ENCODE measurements around the gene CADM2. TPM values are rescaled to one million over a fixed set of nuclear protein-coding genes. Genes with fewer than 3 reads are reported as not detected.

The CADM2 gene
- total and polyA plus RNA-seq, 2 experiments from 2014 or later, result 13.3 to 47.5 TPM

DNA sequence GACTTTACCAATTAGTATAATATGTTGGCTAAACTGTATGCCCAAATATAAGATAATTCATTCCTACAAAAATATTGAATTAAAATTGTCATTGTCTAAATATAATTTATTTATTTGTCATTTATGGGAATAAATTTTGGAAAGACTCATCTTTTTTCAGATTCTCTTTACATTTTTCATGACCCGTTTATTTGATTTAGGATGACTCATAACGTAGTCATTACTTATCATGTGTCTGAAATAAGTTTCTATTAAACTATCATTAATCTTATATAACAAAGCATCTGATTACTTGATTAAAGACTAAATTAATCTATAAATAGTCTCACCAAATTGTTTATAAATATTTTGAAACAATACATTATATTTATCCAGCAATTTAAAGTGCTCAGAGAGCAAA, 516.6 kb downstream of the CADM2 start (continued):
- TF ChIP-seq, protein P1, sequence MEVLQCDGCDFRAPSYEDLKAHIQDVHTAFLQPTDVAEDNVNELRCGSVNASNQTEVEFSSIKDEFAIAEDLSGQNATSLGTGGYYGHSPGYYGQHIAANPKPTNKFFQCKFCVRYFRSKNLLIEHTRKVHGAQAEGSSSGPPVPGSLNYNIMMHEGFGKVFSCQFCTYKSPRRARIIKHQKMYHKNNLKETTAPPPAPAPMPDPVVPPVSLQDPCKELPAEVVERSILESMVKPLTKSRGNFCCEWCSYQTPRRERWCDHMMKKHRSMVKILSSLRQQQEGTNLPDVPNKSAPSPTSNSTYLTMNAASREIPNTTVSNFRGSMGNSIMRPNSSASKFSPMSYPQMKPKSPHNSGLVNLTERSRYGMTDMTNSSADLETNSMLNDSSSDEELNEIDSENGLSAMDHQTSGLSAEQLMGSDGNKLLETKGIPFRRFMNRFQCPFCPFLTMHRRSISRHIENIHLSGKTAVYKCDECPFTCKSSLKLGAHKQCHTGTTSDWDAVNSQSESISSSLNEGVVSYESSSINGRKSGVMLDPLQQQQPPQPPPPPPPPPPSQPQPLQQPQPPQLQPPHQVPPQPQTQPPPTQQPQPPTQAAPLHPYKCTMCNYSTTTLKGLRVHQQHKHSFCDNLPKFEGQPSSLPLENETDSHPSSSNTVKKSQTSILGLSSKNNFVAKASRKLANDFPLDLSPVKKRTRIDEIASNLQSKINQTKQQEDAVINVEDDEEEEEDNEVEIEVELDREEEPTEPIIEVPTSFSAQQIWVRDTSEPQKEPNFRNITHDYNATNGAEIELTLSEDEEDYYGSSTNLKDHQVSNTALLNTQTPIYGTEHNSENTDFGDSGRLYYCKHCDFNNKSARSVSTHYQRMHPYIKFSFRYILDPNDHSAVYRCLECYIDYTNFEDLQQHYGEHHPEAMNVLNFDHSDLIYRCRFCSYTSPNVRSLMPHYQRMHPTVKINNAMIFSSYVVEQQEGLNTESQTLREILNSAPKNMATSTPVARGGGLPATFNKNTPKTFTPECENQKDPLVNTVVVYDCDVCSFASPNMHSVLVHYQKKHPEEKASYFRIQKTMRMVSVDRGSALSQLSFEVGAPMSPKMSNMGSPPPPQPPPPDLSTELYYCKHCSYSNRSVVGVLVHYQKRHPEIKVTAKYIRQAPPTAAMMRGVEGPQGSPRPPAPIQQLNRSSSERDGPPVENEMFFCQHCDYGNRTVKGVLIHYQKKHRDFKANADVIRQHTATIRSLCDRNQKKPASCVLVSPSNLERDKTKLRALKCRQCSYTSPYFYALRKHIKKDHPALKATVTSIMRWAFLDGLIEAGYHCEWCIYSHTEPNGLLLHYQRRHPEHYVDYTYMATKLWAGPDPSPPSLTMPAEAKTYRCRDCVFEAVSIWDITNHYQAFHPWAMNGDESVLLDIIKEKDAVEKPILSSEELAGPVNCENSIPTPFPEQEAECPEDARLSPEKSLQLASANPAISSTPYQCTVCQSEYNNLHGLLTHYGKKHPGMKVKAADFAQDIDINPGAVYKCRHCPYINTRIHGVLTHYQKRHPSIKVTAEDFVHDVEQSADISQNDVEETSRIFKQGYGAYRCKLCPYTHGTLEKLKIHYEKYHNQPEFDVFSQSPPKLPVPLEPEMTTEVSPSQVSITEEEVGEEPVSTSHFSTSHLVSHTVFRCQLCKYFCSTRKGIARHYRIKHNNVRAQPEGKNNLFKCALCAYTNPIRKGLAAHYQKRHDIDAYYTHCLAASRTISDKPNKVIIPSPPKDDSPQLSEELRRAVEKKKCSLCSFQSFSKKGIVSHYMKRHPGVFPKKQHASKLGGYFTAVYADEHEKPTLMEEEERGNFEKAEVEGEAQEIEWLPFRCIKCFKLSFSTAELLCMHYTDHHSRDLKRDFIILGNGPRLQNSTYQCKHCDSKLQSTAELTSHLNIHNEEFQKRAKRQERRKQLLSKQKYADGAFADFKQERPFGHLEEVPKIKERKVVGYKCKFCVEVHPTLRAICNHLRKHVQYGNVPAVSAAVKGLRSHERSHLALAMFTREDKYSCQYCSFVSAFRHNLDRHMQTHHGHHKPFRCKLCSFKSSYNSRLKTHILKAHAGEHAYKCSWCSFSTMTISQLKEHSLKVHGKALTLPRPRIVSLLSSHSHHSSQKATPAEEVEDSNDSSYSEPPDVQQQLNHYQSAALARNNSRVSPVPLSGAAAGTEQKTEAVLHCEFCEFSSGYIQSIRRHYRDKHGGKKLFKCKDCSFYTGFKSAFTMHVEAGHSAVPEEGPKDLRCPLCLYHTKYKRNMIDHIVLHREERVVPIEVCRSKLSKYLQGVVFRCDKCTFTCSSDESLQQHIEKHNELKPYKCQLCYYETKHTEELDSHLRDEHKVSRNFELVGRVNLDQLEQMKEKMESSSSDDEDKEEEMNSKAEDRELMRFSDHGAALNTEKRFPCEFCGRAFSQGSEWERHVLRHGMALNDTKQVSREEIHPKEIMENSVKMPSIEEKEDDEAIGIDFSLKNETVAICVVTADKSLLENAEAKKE (CRISPR knock-in tag; IDR thresholded peaks at IDR 0.05), result no peak
- TF ChIP-seq ZNF114 (CRISPR knock-in tag; IDR thresholded peaks at IDR 0.05) (no peak), EZH2 (IDR thresholded peaks at IDR 0.05; ENCODE audit: low read depth, unreplicated experiment) (no peak), NANOG (IDR thresholded peaks at IDR 0.05; ENCODE audit: borderline replicate concordance) (no peak), STAT1 (IDR thresholded peaks at IDR 0.05; ENCODE audit: unreplicated experiment) (no peak), EZH2phosphoT487 (IDR thresholded peaks at IDR 0.05; ENCODE audit: unreplicated experiment) (no peak)

DNA sequence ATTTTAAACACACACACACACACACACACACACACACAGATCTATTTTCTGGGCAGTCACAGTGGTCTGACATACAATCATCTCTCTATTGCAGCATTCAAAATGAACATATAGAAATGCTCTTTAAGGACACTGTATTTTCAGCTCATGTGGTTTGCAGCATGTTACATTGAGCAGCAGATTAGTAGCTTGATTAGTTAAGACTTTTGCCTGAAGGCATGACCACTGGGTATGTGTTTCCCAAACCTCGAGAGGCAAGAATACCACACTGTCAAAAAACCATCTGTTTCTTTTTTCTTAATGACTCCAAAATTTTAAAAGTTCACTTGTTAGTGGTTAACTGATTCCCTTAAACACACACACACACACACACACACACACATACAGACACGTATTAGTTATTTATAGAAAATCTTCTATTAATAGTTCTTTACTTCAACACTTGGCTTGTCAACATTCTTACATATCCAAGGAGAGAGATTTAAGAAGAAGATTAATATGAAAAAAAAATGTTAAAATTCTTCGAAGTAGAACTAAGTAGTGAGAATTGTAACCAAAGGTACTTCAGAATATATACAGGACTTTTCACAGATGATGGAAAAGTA, 518.2 kb downstream of the CADM2 start:
- no peaks in the 10 kb centered on the region for H3F3A ChIP-seq (replicated peaks; ENCODE audit: low read depth)
- H3K4me3 ChIP-seq, result no peak overlapping the region
- Mint-ChIP-seq H3K4me1 (peaks cover 22% of the 10 kb centered on the region), H3K36me3 (ENCODE audit: low read depth) (no peaks in the 10 kb centered on the region), H3K4me3 (no peak overlapping the region), H3K27me3 (ENCODE audit: insufficient read depth, low read depth, poor library complexity) (no peaks in the 10 kb centered on the region), H3K9me3 (no peaks in the 10 kb centered on the region), H3K27ac (peak overlapping the region; percentile 25; the same call in 1 of the 2 replicates)
- H3K27me3 ChIP-seq (ENCODE audit: insufficient read depth), result no peaks in the 10 kb centered on the region
- H2AFZ ChIP-seq, result no peak overlapping the region
- H4K20me1 ChIP-seq (replicated peaks; ENCODE audit: insufficient read depth), result no peaks in the 10 kb centered on the region
- no peaks in the 10 kb centered on the region for H3K36me3 ChIP-seq (ENCODE audit: insufficient read depth)
- ATAC-seq, result no peak
- H3K79me2 ChIP-seq (replicated peaks; ENCODE audit: insufficient read depth), result no peaks in the 10 kb centered on the region
- H3K4me2 ChIP-seq, result no peak overlapping the region
- no peak for DNase-seq (ENCODE audit: low spot score)
- H3K4me1 ChIP-seq (ENCODE audit: insufficient read depth), result peaks cover 8% of the 10 kb centered on the region
- no peaks in the 10 kb centered on the region for H3K9me2 ChIP-seq (ENCODE audit: insufficient read depth)
- H3K27ac ChIP-seq (ENCODE audit: low read depth), result no peak overlapping the region
- no peak for TF ChIP-seq POLR2AphosphoS5 (IDR thresholded peaks at IDR 0.05; ENCODE audit: low read depth)
- TF ChIP-seq, protein P2, sequence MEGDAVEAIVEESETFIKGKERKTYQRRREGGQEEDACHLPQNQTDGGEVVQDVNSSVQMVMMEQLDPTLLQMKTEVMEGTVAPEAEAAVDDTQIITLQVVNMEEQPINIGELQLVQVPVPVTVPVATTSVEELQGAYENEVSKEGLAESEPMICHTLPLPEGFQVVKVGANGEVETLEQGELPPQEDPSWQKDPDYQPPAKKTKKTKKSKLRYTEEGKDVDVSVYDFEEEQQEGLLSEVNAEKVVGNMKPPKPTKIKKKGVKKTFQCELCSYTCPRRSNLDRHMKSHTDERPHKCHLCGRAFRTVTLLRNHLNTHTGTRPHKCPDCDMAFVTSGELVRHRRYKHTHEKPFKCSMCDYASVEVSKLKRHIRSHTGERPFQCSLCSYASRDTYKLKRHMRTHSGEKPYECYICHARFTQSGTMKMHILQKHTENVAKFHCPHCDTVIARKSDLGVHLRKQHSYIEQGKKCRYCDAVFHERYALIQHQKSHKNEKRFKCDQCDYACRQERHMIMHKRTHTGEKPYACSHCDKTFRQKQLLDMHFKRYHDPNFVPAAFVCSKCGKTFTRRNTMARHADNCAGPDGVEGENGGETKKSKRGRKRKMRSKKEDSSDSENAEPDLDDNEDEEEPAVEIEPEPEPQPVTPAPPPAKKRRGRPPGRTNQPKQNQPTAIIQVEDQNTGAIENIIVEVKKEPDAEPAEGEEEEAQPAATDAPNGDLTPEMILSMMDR (conservative IDR thresholded peaks at IDR 0.05; ENCODE audit: low read depth in 2 of 2), result no peak
- no peak for TF ChIP-seq ZNF331 (CRISPR knock-in tag; IDR thresholded peaks at IDR 0.05; ENCODE audit: low read depth)
